A673 (cell line): ENCODE measurements around the gene PHF24.

Source experiments
- CTCF ChIP-seq: fragments of 300-800, 200-600 bp; sonication (generic); conservative IDR thresholded peaks from 2 replicates; pipeline ENCODE4 v1.5.1; 2017; ENCODE audit warnings: low read depth, mild to moderate bottlenecking, antibody characterized with exemption, low read length, moderate library complexity, mixed read lengths
- EZH2 ChIP-seq: fragments of 200-600 bp; sonication (generic); IDR thresholded peaks from 2 replicates; pipeline ENCODE4 v1.6.1; 2017; ENCODE audit warnings: borderline replicate concordance, low read depth, mild to moderate bottlenecking, mixed read lengths, antibody characterized with exemption, low read length; ENCODE audit not compliant: poor library complexity, severe bottlenecking

DNA sequence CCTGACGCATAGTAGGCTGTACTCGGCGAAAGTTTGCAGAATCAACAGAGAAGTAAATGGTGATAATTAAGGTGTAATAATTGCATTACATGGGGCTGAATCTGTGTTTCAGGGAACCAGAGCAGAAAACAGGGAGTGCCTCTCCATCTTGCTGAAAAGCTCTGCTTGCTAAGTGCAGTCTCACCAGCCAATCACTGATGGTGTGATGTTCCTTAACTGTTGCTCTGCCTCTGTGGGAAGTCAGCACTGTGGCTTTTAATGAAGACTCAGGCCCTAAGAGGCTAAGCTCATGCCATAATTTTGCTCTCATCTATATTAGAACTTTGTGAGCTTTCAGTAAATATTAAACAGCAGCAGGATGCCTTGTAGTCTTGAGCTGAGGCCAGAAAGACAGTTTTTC is 4.5 kb downstream of the PHF24 start:
- TF ChIP-seq EZH2 = no peak
- TF ChIP-seq CTCF = no peak
